ENCODE data around the gene NRBP1.

NRBP1 gene

GRCh38 chr2:27390822-27391679 lies 37.4 kb upstream of the NRBP1 start:
- no peak overlapping the region for H3K4me2 ChIP-seq (ENCODE audit: low read length)
- no peak overlapping the region for H3K27ac ChIP-seq (ENCODE audit: low read length)
- H3K36me3 ChIP-seq (replicated peaks; ENCODE audit: low read depth, low read length), result peaks cover 18% of the 10 kb centered on the region
- H2AFZ ChIP-seq (ENCODE audit: low read depth, low read length), result no peak overlapping the region
- peaks cover 94% of the 10 kb centered on the region for H3K79me2 ChIP-seq (ENCODE audit: low read length)
- no peaks in the 10 kb centered on the region for H3K4me1 ChIP-seq (ENCODE audit: low read length)
- H3K27me3 ChIP-seq (ENCODE audit: low read depth, low read length), result no peaks in the 10 kb centered on the region
- no peaks in the 10 kb centered on the region for H3K9me3 ChIP-seq (ENCODE audit: insufficient read depth, low read length)
- no peak for TF ChIP-seq CTCF (IDR thresholded peaks at IDR 0.05; ENCODE audit: low read depth, low read length)
- TF ChIP-seq EZH2phosphoT487 (IDR thresholded peaks at IDR 0.05; ENCODE audit: low read depth), result no peak
- peaks cover 49% of the 10 kb centered on the region for H4K20me1 ChIP-seq (ENCODE audit: insufficient read depth, low read length)
- H3K4me3 ChIP-seq (ENCODE audit: low read length), result no peak overlapping the region
- no peak overlapping the region for H3K9ac ChIP-seq (ENCODE audit: low read length)

GRCh38 chr2:27393225-27393624 lies 35.2 kb upstream of the NRBP1 start:
- Histone ChIP-seq H4K20me1 (ENCODE audit: insufficient read depth, low read length) (peaks cover 55% of the 10 kb centered on the region), H3K4me3 (ENCODE audit: low read length) (no peak overlapping the region), H3K4me1 (ENCODE audit: low read length) (no peaks in the 10 kb centered on the region), H3K36me3 (replicated peaks; ENCODE audit: low read depth, low read length) (peaks cover 11% of the 10 kb centered on the region), H3K27me3 (ENCODE audit: low read depth, low read length) (no peaks in the 10 kb centered on the region), H3K9ac (ENCODE audit: low read length) (no peak overlapping the region), H3K27ac (ENCODE audit: low read length) (no peak overlapping the region), H3K9me3 (ENCODE audit: insufficient read depth, low read length) (no peaks in the 10 kb centered on the region), H3K79me2 (ENCODE audit: low read length) (peaks cover 100% of the 10 kb centered on the region), H2AFZ (ENCODE audit: low read depth, low read length) (no peak overlapping the region), H3K4me2 (ENCODE audit: low read length) (no peak overlapping the region)
- TF ChIP-seq CTCF (IDR thresholded peaks at IDR 0.05; ENCODE audit: low read depth, low read length) (no peak), EZH2phosphoT487 (IDR thresholded peaks at IDR 0.05; ENCODE audit: low read depth) (no peak)

GRCh38 chr2:27398962-27399361 lies 29.5 kb upstream of the NRBP1 start:
- Histone ChIP-seq H2AFZ (ENCODE audit: low read depth, low read length) (no peak overlapping the region), H3K9ac (ENCODE audit: low read length) (no peak overlapping the region), H3K4me3 (ENCODE audit: low read length) (no peak overlapping the region), H3K9me3 (ENCODE audit: insufficient read depth, low read length) (no peaks in the 10 kb centered on the region), H3K27ac (ENCODE audit: low read length) (no peak overlapping the region), H3K4me1 (ENCODE audit: low read length) (no peaks in the 10 kb centered on the region), H3K4me2 (ENCODE audit: low read length) (no peak overlapping the region), H3K79me2 (ENCODE audit: low read length) (peaks cover 100% of the 10 kb centered on the region), H4K20me1 (ENCODE audit: insufficient read depth, low read length) (peaks cover 64% of the 10 kb centered on the region), H3K36me3 (replicated peaks; ENCODE audit: low read depth, low read length) (peaks cover 15% of the 10 kb centered on the region), H3K27me3 (ENCODE audit: low read depth, low read length) (no peaks in the 10 kb centered on the region)
- no peak for TF ChIP-seq EZH2phosphoT487 (IDR thresholded peaks at IDR 0.05; ENCODE audit: low read depth)
- TF ChIP-seq CTCF (IDR thresholded peaks at IDR 0.05; ENCODE audit: low read depth, low read length), result no peak

GRCh38 chr2:27400348-27401135 lies 27.9 kb upstream of the NRBP1 start:
- TF ChIP-seq EZH2phosphoT487 (IDR thresholded peaks at IDR 0.05; ENCODE audit: low read depth) (no peak), CTCF (IDR thresholded peaks at IDR 0.05; ENCODE audit: low read depth, low read length) (no peak)
- Histone ChIP-seq H3K36me3 (replicated peaks; ENCODE audit: low read depth, low read length) (peaks cover 22% of the 10 kb centered on the region), H3K4me1 (ENCODE audit: low read length) (no peaks in the 10 kb centered on the region), H4K20me1 (ENCODE audit: insufficient read depth, low read length) (peaks cover 67% of the 10 kb centered on the region), H3K4me3 (ENCODE audit: low read length) (no peak overlapping the region), H3K27me3 (ENCODE audit: low read depth, low read length) (no peaks in the 10 kb centered on the region), H3K9ac (ENCODE audit: low read length) (no peak overlapping the region), H3K79me2 (ENCODE audit: low read length) (peaks cover 100% of the 10 kb centered on the region), H3K4me2 (ENCODE audit: low read length) (no peak overlapping the region), H3K9me3 (ENCODE audit: insufficient read depth, low read length) (no peaks in the 10 kb centered on the region), H3K27ac (ENCODE audit: low read length) (no peak overlapping the region), H2AFZ (ENCODE audit: low read depth, low read length) (no peak overlapping the region)

Measured in OCI-LY3 (cell line).